ENCODE data around the gene GLIS1.

DNA sequence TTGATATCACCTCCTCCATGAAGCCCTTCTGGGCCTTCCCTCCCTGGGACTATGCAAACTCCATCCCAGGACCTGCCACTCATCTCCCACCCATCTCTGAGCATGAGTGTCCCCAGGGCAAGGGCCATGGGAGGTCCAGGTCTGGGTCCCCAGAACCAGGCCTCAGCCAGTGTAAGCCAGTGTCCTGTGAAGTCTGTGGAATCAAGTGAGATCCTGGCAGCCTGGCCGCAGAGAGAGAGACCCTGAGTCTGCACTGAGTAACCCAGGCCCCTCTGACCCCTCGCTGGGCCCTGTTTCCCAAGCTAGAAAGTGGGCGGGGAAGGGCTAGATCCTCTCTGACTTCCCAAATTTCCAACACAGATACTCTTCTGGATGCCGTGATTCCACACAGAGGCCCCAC is 147.0 kb downstream of the GLIS1 start:
- TF ChIP-seq CTCF (conservative IDR thresholded peaks at IDR 0.05) (no peak), EZH2 (IDR thresholded peaks at IDR 0.05; ENCODE audit: low read depth) (no peak)

Data from PC-9 (cell line).